ENCODE data around the gene EGFLAM. TPM values are rescaled to one million over a fixed set of nuclear protein-coding genes. Genes with fewer than 3 reads are reported as not detected.

The EGFLAM gene
- total and polyA plus RNA-seq, 2 donors (not counting 3 experiments of a cell fraction or from before 2014, with no cell fraction given), result 1.2 to 2.7 TPM

DNA sequence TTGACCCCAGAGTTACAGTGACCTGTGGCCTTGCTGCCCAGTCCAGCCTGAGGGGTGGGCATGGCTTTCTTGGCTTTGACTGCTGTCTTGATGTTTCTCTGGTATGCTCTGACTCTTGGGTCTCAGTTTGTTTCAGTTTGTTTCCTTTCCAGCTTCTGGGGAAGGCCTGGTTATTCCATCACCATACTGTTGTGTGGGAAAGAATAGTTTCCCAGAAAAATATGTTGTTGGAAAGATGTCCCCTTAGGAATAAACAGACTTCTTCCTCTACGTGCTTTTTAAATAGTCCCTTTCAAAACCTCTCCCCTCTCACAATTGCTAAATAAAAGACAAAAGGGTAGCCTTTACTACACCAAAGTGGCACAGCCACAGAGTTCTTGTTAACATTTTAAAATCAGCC lies 49.5 kb downstream of the EGFLAM start:
- H2AFZ ChIP-seq (ENCODE audit: low read depth, low read length), result no peak overlapping the region
- BruUV-seq (replicated peaks), result no TSS peak
- dilution Hi-C loops (cut with MboI; ENCODE audit: extremely low pct_ligation_motif_present, low sequenced_read_pairs) (no loop called here), intact Hi-C loops (cut with micrococcal nuclease) (no loop called here)
- ChIA-PET POLR2A (no interaction called here), CTCF (interaction anchor here (0.7 kb wide), 1 partner anchor 42 kb away, joined by 4 read pairs; no protein-coding TSS in a partner anchor)
- TF ChIP-seq CTCF (IDR thresholded peaks at IDR 0.05; ENCODE audit: extremely low read depth in 1 of 2, insufficient read depth in 1 of 2, low read depth in 1 of 2, low read length in 2 of 2) (no peak), JUN (IDR thresholded peaks at IDR 0.05; ENCODE audit: borderline replicate concordance, insufficient read depth, insufficient read length, low read depth) (no peak), POLR2AphosphoS5 (IDR thresholded peaks at IDR 0.05; ENCODE audit: insufficient read depth, low read depth, low read length) (no peak), POLR2A (IDR thresholded peaks at IDR 0.05; ENCODE audit: low read depth, low read length) (no peak), MAX (IDR thresholded peaks at IDR 0.05; ENCODE audit: insufficient read depth, insufficient read length) (no peak), GATA2 (IDR thresholded peaks at IDR 0.05; ENCODE audit: insufficient read depth, insufficient read length, low read depth, low read length) (no peak), EZH2 (IDR thresholded peaks at IDR 0.05; ENCODE audit: borderline replicate concordance, low read depth, low read length, severe bottlenecking) (no peak), MYC (IDR thresholded peaks at IDR 0.05; ENCODE audit: low read depth, low read length) (no peak), FOS (IDR thresholded peaks at IDR 0.05; ENCODE audit: borderline replicate concordance, insufficient read depth, low read length) (no peak)
- FAIRE-seq (no peak), DNase-seq (ENCODE audit: low read depth, low spot score) (no peak)
- H3K4me1 ChIP-seq (ENCODE audit: control insufficient read depth, extremely low read depth, insufficient read depth, low read length), result no peaks in the 10 kb centered on the region
- peaks cover 0 to 5% of the 10 kb centered on the region in 2 experiments for H3K27me3 ChIP-seq (ENCODE audit: control insufficient read depth in 2 of 2, insufficient read depth in 2 of 2, low read length in 2 of 2)
- no peak overlapping the region for H3K4me3 ChIP-seq (replicated peaks in 1 of 3; ENCODE audit: insufficient read depth in 1 of 3, low read depth in 1 of 3, low read length in 3 of 3)
- H3K9me1 ChIP-seq (replicated peaks; ENCODE audit: control insufficient read depth, extremely low read depth, insufficient read depth, low read length), result no peaks in the 10 kb centered on the region
- no peak overlapping the region for H3K27ac ChIP-seq (ENCODE audit: insufficient read depth, low read depth, low read length)
- H4K20me1 ChIP-seq (replicated peaks; ENCODE audit: control insufficient read depth, extremely low read depth, insufficient read depth, low read length), result no peaks in the 10 kb centered on the region
- no peak overlapping the region for H3K4me2 ChIP-seq (ENCODE audit: insufficient read depth, low read length)
- H3K36me3 ChIP-seq (ENCODE audit: control insufficient read depth in 2 of 2, extremely low read depth in 1 of 2, insufficient read depth in 2 of 2, low read length in 2 of 2), result no peaks in the 10 kb centered on the region
- H3K9ac ChIP-seq (replicated peaks; ENCODE audit: extremely low read depth, insufficient read depth, low read length), result no peak overlapping the region
- no peaks in the 10 kb centered on the region for H3K79me2 ChIP-seq (ENCODE audit: control insufficient read depth, insufficient read depth, low read length)
- H3K9me3 ChIP-seq (replicated peaks; ENCODE audit: control insufficient read depth, insufficient read depth, low read length), result no peaks in the 10 kb centered on the region
